Progenitor cell of endocrine pancreas (in vitro differentiated cells): ENCODE measurements around the gene LSM7. TPM values are rescaled to one million over a fixed set of nuclear protein-coding genes. Genes with fewer than 3 reads are reported as not detected.

Source experiments
- DNase-seq: peaks from one replicate; pipeline ENCODE4 v3.0.0; 2021; ENCODE audit warnings: low spot score; ENCODE audit not compliant: unreplicated experiment
- H3K27ac Mint-ChIP-seq: 2 replicates; pipeline ENCODE4 v1.8.0; 2021; ENCODE audit warnings: mild to moderate bottlenecking, moderate library complexity, mixed read lengths
- H3K27me3 Mint-ChIP-seq: 2 replicates; pipeline ENCODE4 v1.8.0; 2021; ENCODE audit warnings: mixed read lengths
- H3K36me3 Mint-ChIP-seq: 2 replicates; pipeline ENCODE4 v1.8.0; 2022; ENCODE audit warnings: mixed read lengths; ENCODE audit not compliant: insufficient read depth
- H3K4me1 Mint-ChIP-seq: 2 replicates; pipeline ENCODE4 v1.8.0; 2021; ENCODE audit warnings: low read depth, mixed read lengths
- H3K4me3 Mint-ChIP-seq: 2 replicates; pipeline ENCODE4 v1.8.0; 2021; ENCODE audit warnings: low read depth, mild to moderate bottlenecking, moderate library complexity, mixed read lengths
- H3K9me3 Mint-ChIP-seq: 2 replicates; pipeline ENCODE4 v1.8.0; 2021; ENCODE audit warnings: low read depth, mixed read lengths
- total RNA-seq: library from RNA; stranded (reverse); gene quantifications from 2 replicates; pipeline ENCODE4 v1.2.1, GENCODE V29; 2021
- TF ChIP-seq, protein P1 (sequence below): fragments of 200-600 bp; sonication (generic); IDR thresholded peaks from one replicate; pipeline ENCODE4 v1.5.0; 2021; ENCODE audit warnings: antibody characterized with exemption, mild to moderate bottlenecking; ENCODE audit not compliant: unreplicated experiment

LSM7 gene
- total RNA-seq, 1 donor from 2014 or later: 126 TPM

DNA sequence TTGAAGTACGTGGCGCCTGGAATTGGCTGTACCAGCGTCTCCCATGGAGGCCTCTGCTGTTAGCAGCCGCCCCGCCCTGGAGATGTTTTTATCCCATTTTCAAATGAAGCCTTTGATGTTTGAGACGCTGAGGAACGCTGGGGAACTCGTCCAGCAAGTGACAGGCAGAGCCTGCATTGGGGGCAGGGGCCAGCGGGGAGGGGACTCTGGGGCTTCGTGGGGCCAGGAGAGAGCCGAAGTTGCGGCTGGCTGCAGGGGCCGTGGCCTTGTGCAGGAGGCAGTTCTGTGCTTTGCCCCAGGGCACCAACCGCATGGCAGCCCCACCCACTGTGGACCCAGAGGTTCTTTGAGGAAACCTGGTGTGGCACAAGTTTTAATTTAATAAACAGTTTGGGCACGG, 13.6 kb upstream of the LSM7 start:
- H3K9me3 Mint-ChIP-seq: no peaks in the 10 kb centered on the region
- no peak overlapping the region for H3K27ac Mint-ChIP-seq
- H3K27me3 Mint-ChIP-seq: no peaks in the 10 kb centered on the region
- no peaks in the 10 kb centered on the region for H3K36me3 Mint-ChIP-seq
- no peak for DNase-seq
- no peak overlapping the region for H3K4me3 Mint-ChIP-seq
- TF ChIP-seq, protein P1, sequence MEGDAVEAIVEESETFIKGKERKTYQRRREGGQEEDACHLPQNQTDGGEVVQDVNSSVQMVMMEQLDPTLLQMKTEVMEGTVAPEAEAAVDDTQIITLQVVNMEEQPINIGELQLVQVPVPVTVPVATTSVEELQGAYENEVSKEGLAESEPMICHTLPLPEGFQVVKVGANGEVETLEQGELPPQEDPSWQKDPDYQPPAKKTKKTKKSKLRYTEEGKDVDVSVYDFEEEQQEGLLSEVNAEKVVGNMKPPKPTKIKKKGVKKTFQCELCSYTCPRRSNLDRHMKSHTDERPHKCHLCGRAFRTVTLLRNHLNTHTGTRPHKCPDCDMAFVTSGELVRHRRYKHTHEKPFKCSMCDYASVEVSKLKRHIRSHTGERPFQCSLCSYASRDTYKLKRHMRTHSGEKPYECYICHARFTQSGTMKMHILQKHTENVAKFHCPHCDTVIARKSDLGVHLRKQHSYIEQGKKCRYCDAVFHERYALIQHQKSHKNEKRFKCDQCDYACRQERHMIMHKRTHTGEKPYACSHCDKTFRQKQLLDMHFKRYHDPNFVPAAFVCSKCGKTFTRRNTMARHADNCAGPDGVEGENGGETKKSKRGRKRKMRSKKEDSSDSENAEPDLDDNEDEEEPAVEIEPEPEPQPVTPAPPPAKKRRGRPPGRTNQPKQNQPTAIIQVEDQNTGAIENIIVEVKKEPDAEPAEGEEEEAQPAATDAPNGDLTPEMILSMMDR: no peak
- H3K4me1 Mint-ChIP-seq: no peaks in the 10 kb centered on the region

DNA sequence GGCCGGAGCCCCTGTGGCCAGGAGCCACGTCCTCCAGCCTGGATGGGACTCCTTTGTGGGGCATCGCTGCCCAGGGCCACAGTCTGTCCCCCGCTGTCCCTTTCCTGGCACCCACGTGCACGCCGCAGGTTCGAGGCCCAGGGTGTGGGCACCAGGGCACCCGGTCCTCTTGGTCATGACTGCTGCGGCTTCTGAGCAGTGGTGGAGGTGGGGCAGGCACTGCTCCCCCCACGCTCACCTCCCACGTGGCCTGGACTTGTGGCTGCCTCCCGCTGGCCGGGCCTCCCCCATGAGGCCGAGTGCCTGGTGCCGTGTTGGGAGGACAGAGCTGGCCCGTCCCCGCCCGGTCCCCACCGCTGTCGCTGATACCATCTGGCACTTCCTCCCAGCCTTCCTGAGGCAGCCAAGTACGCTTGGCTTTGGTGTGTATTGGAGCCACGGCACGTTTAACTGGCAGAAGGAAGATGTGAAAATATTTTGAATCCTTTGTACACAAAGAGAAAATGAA, 12.9 kb upstream of the LSM7 start:
- Mint-ChIP-seq H3K27me3 (no peaks in the 10 kb centered on the region), H3K36me3 (no peaks in the 10 kb centered on the region), H3K9me3 (no peaks in the 10 kb centered on the region), H3K4me3 (no peak overlapping the region), H3K4me1 (peaks cover under 1% of the 10 kb centered on the region), H3K27ac (no peak overlapping the region)
- DNase-seq: no peak
- TF ChIP-seq, protein P1: no peak

DNA sequence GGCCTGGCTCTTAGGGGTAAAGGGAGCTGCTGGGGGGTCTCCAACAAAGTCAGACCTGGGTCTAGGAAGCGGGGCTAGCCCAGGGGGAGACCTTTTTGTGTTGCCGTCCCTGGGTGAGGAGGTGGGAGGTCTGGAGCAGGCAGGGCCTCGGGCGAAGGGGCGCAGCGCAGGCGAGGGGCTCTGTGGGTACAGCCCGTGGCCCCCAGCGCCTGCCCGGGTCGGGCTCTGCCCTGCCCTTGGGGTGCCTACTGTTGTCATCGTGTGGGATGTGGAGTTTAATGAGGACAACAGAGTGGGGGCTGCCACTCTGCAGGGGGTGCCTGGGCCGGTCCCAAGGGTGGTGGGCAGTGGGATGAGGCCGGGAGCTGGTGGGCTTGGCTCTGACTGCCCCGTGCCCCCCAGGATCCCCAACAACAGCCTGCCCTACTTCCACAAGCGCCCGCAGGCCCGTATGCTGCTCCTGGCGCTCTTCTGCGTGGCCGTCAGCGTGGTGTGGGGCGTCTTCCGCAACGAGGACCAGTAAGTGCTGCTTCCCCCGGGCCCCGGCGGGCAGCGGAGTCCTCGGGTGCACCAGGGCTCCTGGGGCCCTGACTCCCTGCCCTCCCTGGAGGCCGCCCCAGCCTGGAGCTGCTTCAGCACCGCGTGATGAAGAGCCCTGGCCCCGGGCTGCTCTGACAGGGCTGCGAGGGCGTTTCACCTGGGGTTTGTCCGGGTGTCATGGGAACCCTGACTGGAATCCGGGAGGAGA, 12.3 kb upstream of the LSM7 start:
- Mint-ChIP-seq H3K4me1 (peaks cover 2% of the 10 kb centered on the region), H3K4me3 (no peak overlapping the region), H3K27me3 (no peaks in the 10 kb centered on the region), H3K27ac (no peak overlapping the region), H3K36me3 (peaks cover 2% of the 10 kb centered on the region), H3K9me3 (no peaks in the 10 kb centered on the region)
- TF ChIP-seq, protein P1: no peak
- no peak for DNase-seq

DNA sequence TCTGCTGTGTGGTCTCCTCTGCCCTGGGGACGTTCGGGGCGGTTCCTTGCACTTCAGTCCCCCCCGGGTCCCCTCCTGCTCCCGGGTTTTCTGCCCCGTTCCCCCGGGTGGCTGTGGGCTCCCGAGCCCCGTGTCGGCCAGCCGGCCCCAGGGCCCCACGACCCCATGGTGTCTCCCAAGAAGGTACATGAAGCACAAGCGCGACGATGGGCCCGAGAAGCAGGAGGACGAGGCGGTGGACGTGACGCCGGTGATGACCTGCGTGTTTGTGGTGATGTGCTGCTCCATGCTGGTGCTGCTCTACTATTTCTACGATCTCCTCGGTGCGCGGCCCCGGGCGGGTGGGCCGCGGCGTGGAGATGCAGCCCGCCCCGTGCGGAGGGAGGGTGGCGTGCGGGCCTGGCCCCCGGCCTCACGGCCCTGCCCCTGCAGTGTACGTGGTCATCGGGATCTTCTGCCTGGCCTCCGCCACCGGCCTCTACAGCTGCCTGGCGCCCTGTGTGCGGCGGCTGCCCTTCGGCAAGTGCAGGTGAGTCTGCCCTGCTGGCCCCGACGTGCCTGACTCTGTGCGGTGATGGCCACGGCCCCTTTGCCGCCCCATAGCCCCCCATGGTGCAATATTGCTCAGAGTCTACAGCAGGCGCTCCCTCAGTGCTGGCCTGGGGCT, 11.4 kb upstream of the LSM7 start:
- H3K4me3 Mint-ChIP-seq: no peak overlapping the region
- H3K27me3 Mint-ChIP-seq: no peaks in the 10 kb centered on the region
- H3K27ac Mint-ChIP-seq: no peak overlapping the region
- peaks cover 2% of the 10 kb centered on the region for H3K4me1 Mint-ChIP-seq
- DNase-seq: no peak
- TF ChIP-seq, protein P1: no peak
- no peaks in the 10 kb centered on the region for H3K9me3 Mint-ChIP-seq
- H3K36me3 Mint-ChIP-seq: peaks cover 3% of the 10 kb centered on the region

DNA sequence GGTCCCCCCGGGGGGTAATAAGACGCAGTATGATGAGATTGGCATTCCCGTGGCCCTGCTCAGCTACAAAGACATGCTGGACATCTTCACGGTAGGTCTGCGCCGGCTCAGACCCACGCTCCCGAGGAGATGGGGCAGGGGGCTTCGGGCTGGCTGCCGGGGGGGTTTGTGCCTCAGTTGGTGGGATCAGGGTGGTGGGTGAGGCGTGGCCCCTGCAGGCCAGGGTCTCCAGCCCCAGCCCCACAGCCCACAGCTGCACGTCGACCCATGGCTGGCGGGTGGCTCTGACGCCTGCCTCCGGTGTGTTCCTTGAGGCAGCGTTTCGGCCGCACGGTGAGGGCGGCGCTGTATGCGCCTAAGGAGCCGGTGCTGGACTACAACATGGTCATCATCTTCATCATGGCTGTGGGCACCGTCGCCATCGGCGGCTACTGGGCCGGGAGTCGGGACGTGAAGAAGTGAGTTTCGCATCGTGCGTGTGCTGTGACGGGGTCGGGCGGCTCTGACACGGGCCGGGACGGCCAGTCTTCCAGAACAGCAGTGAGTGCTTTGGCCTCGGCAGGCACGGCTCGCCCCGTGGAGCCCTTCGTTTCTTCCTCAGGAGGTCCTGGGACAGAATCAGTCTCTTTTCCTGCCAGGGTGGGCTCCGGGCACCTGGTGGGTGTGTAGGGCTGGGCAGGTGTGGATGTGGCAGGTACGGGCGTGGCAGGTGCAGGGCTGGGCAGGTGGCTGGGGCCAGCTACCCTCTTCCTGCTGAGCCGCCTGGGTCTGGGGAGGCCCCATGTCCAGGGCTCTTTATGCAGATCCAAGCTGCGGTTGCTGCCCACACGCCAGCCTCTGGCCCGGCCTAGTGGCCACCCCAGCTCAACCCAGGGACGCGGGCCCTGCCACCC, 10.6 kb upstream of the LSM7 start:
- Mint-ChIP-seq H3K9me3 (no peaks in the 10 kb centered on the region), H3K27me3 (no peaks in the 10 kb centered on the region), H3K4me1 (peaks cover 2% of the 10 kb centered on the region), H3K4me3 (no peak overlapping the region), H3K27ac (no peak overlapping the region), H3K36me3 (peaks cover 3% of the 10 kb centered on the region)
- TF ChIP-seq, protein P1: no peak
- DNase-seq: no peak
